ENCODE measurements around the gene AP3D1. TPM values are rescaled to one million over a fixed set of nuclear protein-coding genes. Genes with fewer than 3 reads are reported as not detected.

AP3D1 gene
- total RNA-seq, 2 donors from 2014 or later, result 105 to 137 TPM

GRCh38 chr19:2058570-2059421 is 92.6 kb downstream of the AP3D1 start:
- Histone ChIP-seq H3K9me3 (no peaks in the 10 kb centered on the region), H3K27ac (peak overlapping the region; percentile 98), H3K36me3 (no peaks in the 10 kb centered on the region), H3K4me1 (peaks cover 21% of the 10 kb centered on the region), H3K9ac (ENCODE audit: low read depth in 2 of 2, low read length in 2 of 2) (peak overlapping the region; percentile 77 to 99), H3K4me3 (no peak overlapping the region), H3K27me3 (no peaks in the 10 kb centered on the region)
- TF ChIP-seq CTCF (IDR thresholded peaks at IDR 0.05), result no peak
- intact Hi-C loops (cut with DNase I), result no loop called here
- DNase-seq, result no peak

- H3K27ac ChIP-seq, result peak overlapping the region; percentile 35
Measured at GRCh38 chr19:2057484-2058469, 93.6 kb downstream of the AP3D1 start.

GRCh38 chr19:2056837-2057192 is 94.6 kb downstream of the AP3D1 start:
- H3K36me3 ChIP-seq, result no peaks in the 10 kb centered on the region
- peak overlapping the region; percentile 35 for H3K27ac ChIP-seq
- intact Hi-C loops (cut with DNase I), result no loop called here
- H3K4me3 ChIP-seq, result no peak overlapping the region
- H3K9me3 ChIP-seq, result no peaks in the 10 kb centered on the region
- peak; percentile 42 for DNase-seq
- no peaks in the 10 kb centered on the region for H3K27me3 ChIP-seq
- no peak overlapping the region for H3K9ac ChIP-seq (ENCODE audit: low read depth in 2 of 2, low read length in 2 of 2)
- peaks cover 20% of the 10 kb centered on the region for H3K4me1 ChIP-seq
- no peak for TF ChIP-seq CTCF (IDR thresholded peaks at IDR 0.05)

More at GRCh38 chr19:2057484-2058469, 93.6 kb downstream of the AP3D1 start:
- no peak for DNase-seq
- Histone ChIP-seq H3K9me3 (no peaks in the 10 kb centered on the region), H3K4me1 (peaks cover 21% of the 10 kb centered on the region), H3K27me3 (no peaks in the 10 kb centered on the region), H3K36me3 (no peaks in the 10 kb centered on the region), H3K9ac (ENCODE audit: low read depth in 2 of 2, low read length in 2 of 2) (peak overlapping the region; percentile 16 to 44), H3K4me3 (no peak overlapping the region)
- TF ChIP-seq CTCF (IDR thresholded peaks at IDR 0.05), result no peak
- intact Hi-C loops (cut with DNase I), result no loop called here

- H3K9ac ChIP-seq (ENCODE audit: low read depth in 2 of 2, low read length in 2 of 2), result peak overlapping the region; percentile 61 to 74
- H3K27ac ChIP-seq, result peak overlapping the region; percentile 75
- no peak overlapping the region for H3K4me3 ChIP-seq
- peaks cover 26% of the 10 kb centered on the region for H3K4me1 ChIP-seq
- H3K36me3 ChIP-seq, result no peaks in the 10 kb centered on the region
- H3K27me3 ChIP-seq, result no peaks in the 10 kb centered on the region
- no peaks in the 10 kb centered on the region for H3K9me3 ChIP-seq
- peak; percentile 73 for DNase-seq
- no peak for TF ChIP-seq CTCF (IDR thresholded peaks at IDR 0.05)
- intact Hi-C loops (cut with DNase I), result no loop called here
Measured at GRCh38 chr19:2055931-2056836, 95.2 kb downstream of the AP3D1 start.

Data from colonic mucosa (tissue), 4 donors.